Tibial artery (tissue), 4 donors: ENCODE data around the gene DPP10.

ENCODE experiments used
- DNase-seq, 2 donors: peaks; one replicate each; pipeline ENCODE4 v3.0.0-alpha.2; 2019
- H3K27ac ChIP-seq, 2 donors: fragments of 200-600 bp; sonication (generic) in 1 of 2; 1 replicate in 1 of 2; 2 replicates in 1 of 2; pipeline ENCODE4 v1.5.1; 2018 to 2019; ENCODE audit warnings: mild to moderate bottlenecking in 1 of 2
- H3K27me3 ChIP-seq, 2 donors: fragments of 200-600 bp; sonication (generic) in 1 of 2; one replicate each; pipeline versions ENCODE4 v1.5.1 to v1.6.0; 2016 to 2019
- H3K36me3 ChIP-seq, 3 donors: fragments of 200-600 bp; sonication (generic) in 2 of 3; one replicate each; pipeline ENCODE4 v1.5.1; 2016 to 2019; ENCODE audit warnings: mild to moderate bottlenecking in 2 of 3
- H3K4me1 ChIP-seq, 4 donors: fragments of 200-600 bp; sonication (generic) in 2 of 4; 1 replicate in 3 of 4; 2 replicates in 1 of 4; pipeline ENCODE4 v1.5.1; 2016 to 2019
- H3K4me3 ChIP-seq, 2 donors: fragments of 200-600 bp; sonication (generic) in 1 of 2; 1 replicate in 1 of 2; 2 replicates in 1 of 2; pipeline ENCODE4 v1.5.1; 2018 to 2019; ENCODE audit warnings: mild to moderate bottlenecking in 2 of 2
- H3K9me3 ChIP-seq, 3 donors: fragments of 200-600 bp; sonication (generic) in 1 of 3; one replicate each; pipeline ENCODE4 v1.5.1; 2016 to 2019
- CTCF ChIP-seq, 2 experiments: fragments of 200-600 bp in 1 of 2; fragments of 450-650 bp in 1 of 2; IDR thresholded peaks; one replicate each; pipeline ENCODE4 v1.5.1; 2017 to 2019; ENCODE audit warnings: antibody characterized with exemption in 2 of 2, mild to moderate bottlenecking in 1 of 2, moderate library complexity in 1 of 2
- intact Hi-C: fragments of 100-400 bp; cut with DNase I; formaldehyde crosslinking; loops from one replicate; pipeline ENCODE4 v1.15.0; 2023; ENCODE audit warnings: low total_unique reads

DPP10 gene

GRCh38 chr2:114810092-114810491, 367.7 kb downstream of the DPP10 start:
- Histone ChIP-seq H3K4me1 (no peaks in the 10 kb centered on the region), H3K4me3 (no peak overlapping the region), H3K27ac (no peak overlapping the region), H3K9me3 (no peaks in the 10 kb centered on the region), H3K27me3 (no peaks in the 10 kb centered on the region), H3K36me3 (no peaks in the 10 kb centered on the region)
- no peak for TF ChIP-seq CTCF (IDR thresholded peaks at IDR 0.05)
- intact Hi-C loops: no loop called here
- no peak for DNase-seq

- intact Hi-C loops: no loop called here
- no peak for DNase-seq
- Histone ChIP-seq H3K27me3 (no peaks in the 10 kb centered on the region), H3K27ac (no peak overlapping the region), H3K9me3 (no peaks in the 10 kb centered on the region), H3K4me1 (no peaks in the 10 kb centered on the region), H3K4me3 (no peak overlapping the region), H3K36me3 (no peaks in the 10 kb centered on the region)
- TF ChIP-seq CTCF (IDR thresholded peaks at IDR 0.05): no peak
Measured at GRCh38 chr2:114812261-114812660, 369.8 kb downstream of the DPP10 start.

GRCh38 chr2:114814355-114814754, 371.9 kb downstream of the DPP10 start:
- no peaks in the 10 kb centered on the region for H3K4me1 ChIP-seq
- H3K36me3 ChIP-seq: no peaks in the 10 kb centered on the region
- H3K9me3 ChIP-seq: no peaks in the 10 kb centered on the region
- no peaks in the 10 kb centered on the region for H3K27me3 ChIP-seq
- no peak overlapping the region for H3K27ac ChIP-seq
- no peak for TF ChIP-seq CTCF (IDR thresholded peaks at IDR 0.05)
- DNase-seq: no peak
- H3K4me3 ChIP-seq: no peak overlapping the region
- intact Hi-C loops: no loop called here

- Histone ChIP-seq H3K4me1 (no peaks in the 10 kb centered on the region), H3K27ac (no peak overlapping the region), H3K27me3 (no peaks in the 10 kb centered on the region), H3K9me3 (no peaks in the 10 kb centered on the region), H3K36me3 (no peaks in the 10 kb centered on the region), H3K4me3 (no peak overlapping the region)
- no peak for TF ChIP-seq CTCF (IDR thresholded peaks at IDR 0.05)
- intact Hi-C loops: no loop called here
- no peak for DNase-seq
Measured at GRCh38 chr2:114821055-114821454, 378.6 kb downstream of the DPP10 start.

GRCh38 chr2:114843963-114844362, 401.5 kb downstream of the DPP10 start:
- Histone ChIP-seq H3K4me1 (no peaks in the 10 kb centered on the region), H3K9me3 (no peaks in the 10 kb centered on the region), H3K27me3 (no peaks in the 10 kb centered on the region), H3K36me3 (no peaks in the 10 kb centered on the region), H3K4me3 (no peak overlapping the region), H3K27ac (no peak overlapping the region)
- TF ChIP-seq CTCF (IDR thresholded peaks at IDR 0.05): no peak
- intact Hi-C loops: no loop called here
- no peak for DNase-seq

GRCh38 chr2:114857196-114857595, 414.8 kb downstream of the DPP10 start:
- Histone ChIP-seq H3K27ac (no peak overlapping the region), H3K9me3 (no peaks in the 10 kb centered on the region), H3K27me3 (no peaks in the 10 kb centered on the region), H3K4me1 (no peaks in the 10 kb centered on the region), H3K36me3 (no peaks in the 10 kb centered on the region), H3K4me3 (no peak overlapping the region)
- DNase-seq: no peak
- intact Hi-C loops: no loop called here
- TF ChIP-seq CTCF (IDR thresholded peaks at IDR 0.05): no peak
